ENCODE data around the gene ARHGAP9.

ARHGAP9 gene

GRCh38 chr12:57479376-57480115 is at the start of gene ARHGAP9:
Gene ARHGAP9, minus strand, starts transcription at chr12:57479866. Its CDS starts 460 bp downstream, at chr12:57479406.
- no peak within 1 kb of the TSS for H3K4me3 ChIP-seq (ENCODE audit: low read depth, low read length)
- peak; percentile 65; the same call in 1 of the 2 replicates for TF ChIP-seq MYC (IDR thresholded peaks at IDR 0.05; ENCODE audit: low read depth, low read length)
- no peak for TF ChIP-seq POLR2A (IDR thresholded peaks at IDR 0.05; ENCODE audit: extremely low read depth, insufficient read length)
- peak; percentile 25; the same call in 1 of the 2 replicates for TF ChIP-seq MAX (IDR thresholded peaks at IDR 0.05; ENCODE audit: low read depth, low read length)
- peak; percentile 74 for DNase-seq (ENCODE audit: low read depth)

- no peak overlapping the region for H3K4me3 ChIP-seq (ENCODE audit: low read depth, low read length)
- DNase-seq (ENCODE audit: low read depth), result no peak
- TF ChIP-seq MAX (IDR thresholded peaks at IDR 0.05; ENCODE audit: low read depth, low read length), result no peak
- TF ChIP-seq, protein P1, sequence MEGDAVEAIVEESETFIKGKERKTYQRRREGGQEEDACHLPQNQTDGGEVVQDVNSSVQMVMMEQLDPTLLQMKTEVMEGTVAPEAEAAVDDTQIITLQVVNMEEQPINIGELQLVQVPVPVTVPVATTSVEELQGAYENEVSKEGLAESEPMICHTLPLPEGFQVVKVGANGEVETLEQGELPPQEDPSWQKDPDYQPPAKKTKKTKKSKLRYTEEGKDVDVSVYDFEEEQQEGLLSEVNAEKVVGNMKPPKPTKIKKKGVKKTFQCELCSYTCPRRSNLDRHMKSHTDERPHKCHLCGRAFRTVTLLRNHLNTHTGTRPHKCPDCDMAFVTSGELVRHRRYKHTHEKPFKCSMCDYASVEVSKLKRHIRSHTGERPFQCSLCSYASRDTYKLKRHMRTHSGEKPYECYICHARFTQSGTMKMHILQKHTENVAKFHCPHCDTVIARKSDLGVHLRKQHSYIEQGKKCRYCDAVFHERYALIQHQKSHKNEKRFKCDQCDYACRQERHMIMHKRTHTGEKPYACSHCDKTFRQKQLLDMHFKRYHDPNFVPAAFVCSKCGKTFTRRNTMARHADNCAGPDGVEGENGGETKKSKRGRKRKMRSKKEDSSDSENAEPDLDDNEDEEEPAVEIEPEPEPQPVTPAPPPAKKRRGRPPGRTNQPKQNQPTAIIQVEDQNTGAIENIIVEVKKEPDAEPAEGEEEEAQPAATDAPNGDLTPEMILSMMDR (IDR thresholded peaks at IDR 0.05; ENCODE audit: low read depth, low read length), result no peak
- TF ChIP-seq MYC (IDR thresholded peaks at IDR 0.05; ENCODE audit: low read depth, low read length), result no peak
- TF ChIP-seq POLR2A (IDR thresholded peaks at IDR 0.05; ENCODE audit: extremely low read depth, insufficient read length), result no peak
These were observed 49.3 kb upstream of the ARHGAP9 start for GRCh38 chr12:57528831-57529555.

GRCh38 chr12:57528176-57528575 is 48.5 kb upstream of the ARHGAP9 start:
- H3K4me3 ChIP-seq (ENCODE audit: low read depth, low read length), result no peak overlapping the region
- TF ChIP-seq, protein P1 (IDR thresholded peaks at IDR 0.05; ENCODE audit: low read depth, low read length), result no peak
- TF ChIP-seq MYC (IDR thresholded peaks at IDR 0.05; ENCODE audit: low read depth, low read length) (no peak), POLR2A (IDR thresholded peaks at IDR 0.05; ENCODE audit: extremely low read depth, insufficient read length) (no peak), MAX (IDR thresholded peaks at IDR 0.05; ENCODE audit: low read depth, low read length) (no peak)
- no peak for DNase-seq (ENCODE audit: low read depth)

DNA sequence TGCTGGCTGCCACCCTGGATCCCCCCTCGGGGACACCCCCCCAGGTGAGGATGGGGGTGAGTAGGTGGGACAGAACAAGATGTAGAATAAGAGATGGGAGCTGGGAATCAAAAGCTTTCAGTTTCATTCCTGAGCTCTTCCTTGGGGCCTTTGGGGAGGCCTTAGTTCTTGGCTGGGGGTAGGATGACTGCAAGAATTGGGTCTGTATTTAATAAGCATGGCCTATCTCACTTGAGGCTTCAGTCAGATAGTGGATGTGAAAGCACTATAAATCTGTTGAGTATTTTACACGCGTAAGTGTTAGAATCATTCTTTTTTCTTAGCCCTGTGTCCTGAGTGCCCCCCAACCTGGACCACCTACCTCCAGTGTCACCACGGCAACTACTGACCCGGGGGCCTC is 47.5 kb upstream of the ARHGAP9 start:
- TF ChIP-seq POLR2A (IDR thresholded peaks at IDR 0.05; ENCODE audit: extremely low read depth, insufficient read length) (no peak), MYC (IDR thresholded peaks at IDR 0.05; ENCODE audit: low read depth, low read length) (no peak), MAX (IDR thresholded peaks at IDR 0.05; ENCODE audit: low read depth, low read length) (no peak)
- TF ChIP-seq, protein P1 (IDR thresholded peaks at IDR 0.05; ENCODE audit: low read depth, low read length), result no peak
- no peak for DNase-seq (ENCODE audit: low read depth)
- H3K4me3 ChIP-seq (ENCODE audit: low read depth, low read length), result no peak overlapping the region

DNA sequence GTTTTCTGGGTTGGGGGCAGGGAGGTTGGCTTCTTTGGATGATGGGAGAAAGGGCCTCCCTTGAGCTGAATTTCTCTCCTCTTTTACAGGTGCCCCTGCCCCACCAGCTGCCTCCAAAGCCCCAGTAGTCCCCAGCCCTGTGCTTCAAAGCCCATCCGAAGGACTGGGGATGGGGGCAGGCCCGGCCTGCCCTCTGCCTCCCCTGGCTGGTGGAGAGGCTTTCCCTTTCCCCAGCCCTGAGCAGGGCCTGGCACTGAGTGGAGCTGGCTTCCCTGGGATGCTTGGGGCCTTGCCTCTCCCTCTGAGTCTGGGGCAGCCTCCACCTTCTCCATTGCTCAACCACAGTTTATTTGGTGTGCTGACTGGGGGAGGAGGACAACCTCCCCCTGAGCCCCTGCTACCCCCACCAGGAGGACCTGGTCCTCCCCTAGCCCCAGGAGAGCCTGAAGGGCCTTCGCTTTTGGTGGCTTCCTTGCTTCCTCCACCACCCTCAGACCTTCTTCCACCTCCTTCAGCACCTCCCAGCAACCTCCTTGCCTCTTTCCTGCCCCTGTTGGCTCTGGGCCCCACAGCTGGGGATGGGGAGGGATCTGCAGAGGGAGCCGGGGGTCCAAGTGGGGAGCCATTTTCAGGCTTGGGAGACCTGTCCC is 46.9 kb upstream of the ARHGAP9 start:
- TF ChIP-seq, protein P1 (IDR thresholded peaks at IDR 0.05; ENCODE audit: low read depth, low read length), result no peak
- TF ChIP-seq POLR2A (IDR thresholded peaks at IDR 0.05; ENCODE audit: extremely low read depth, insufficient read length) (no peak), MAX (IDR thresholded peaks at IDR 0.05; ENCODE audit: low read depth, low read length) (no peak), MYC (IDR thresholded peaks at IDR 0.05; ENCODE audit: low read depth, low read length) (no peak)
- DNase-seq (ENCODE audit: low read depth), result no peak
- no peak overlapping the region for H3K4me3 ChIP-seq (ENCODE audit: low read depth, low read length)
